Smooth muscle cell (in vitro differentiated cells): ENCODE measurements around the gene CDKN2A. TPM values are rescaled to one million over a fixed set of nuclear protein-coding genes. Genes with fewer than 3 reads are reported as not detected.

Source experiments
- DNase-seq: peaks from one replicate; lab custom pipeline; 2025; ENCODE audit not compliant: unreplicated experiment; lab: John Stamatoyannopoulos, UW
- H2AFZ ChIP-seq: fragments of 200-600 bp; sonication (generic); 2 replicates; pipeline ENCODE4 v1.6.0; 2016; ENCODE audit warnings: antibody characterized with exemption, low read depth, mild to moderate bottlenecking
- H3F3A ChIP-seq: fragments of 200-600 bp; sonication (generic); 2 replicates; pipeline ENCODE4 v1.6.0; 2017; ENCODE audit warnings: antibody characterized with exemption, low read depth
- H3K27ac ChIP-seq: fragments of 200-600 bp; sonication (generic); 2 replicates; pipeline ENCODE4 v1.5.1; 2016; ENCODE audit warnings: low read depth, mild to moderate bottlenecking
- H3K27me3 ChIP-seq: fragments of 200-600 bp; sonication (generic); 2 replicates; pipeline ENCODE4 v1.6.1; 2016; ENCODE audit warnings: low read depth, mild to moderate bottlenecking
- H3K36me3 ChIP-seq: fragments of 200-600 bp; sonication (generic); 2 replicates; pipeline ENCODE4 v1.5.1; 2016; ENCODE audit warnings: low read depth
- H3K4me1 ChIP-seq: fragments of 200-600 bp; sonication (generic); 2 replicates; pipeline ENCODE4 v1.5.1; 2016; ENCODE audit warnings: low read depth
- H3K4me2 ChIP-seq: fragments of 200-600 bp; sonication (generic); 2 replicates; pipeline ENCODE4 v1.6.0; 2016; ENCODE audit warnings: mild to moderate bottlenecking
- H3K4me3 ChIP-seq: fragments of 200-600 bp; sonication (generic); 2 replicates; pipeline ENCODE4 v1.5.1; 2016; ENCODE audit warnings: mild to moderate bottlenecking
- H3K79me2 ChIP-seq: fragments of 200-600 bp; sonication (generic); 2 replicates; pipeline ENCODE4 v1.6.0; 2016; ENCODE audit warnings: low read depth, mild to moderate bottlenecking
- H3K9ac ChIP-seq: fragments of 200-600 bp; sonication (generic); 2 replicates; pipeline ENCODE4 v1.6.0; 2016; ENCODE audit warnings: low read depth
- H3K9me3 ChIP-seq: fragments of 200-600 bp; sonication (generic); replicated peaks from 2 replicates; pipeline ENCODE4 v1.5.1; 2016; ENCODE audit warnings: low read depth
- H4K20me1 ChIP-seq: fragments of 200-600 bp; sonication (generic); 2 replicates; pipeline ENCODE4 v1.6.0; 2016; ENCODE audit warnings: low read depth
- CTCF ChIP-seq: fragments of 200-600 bp; sonication (generic); IDR thresholded peaks from 2 replicates; pipeline ENCODE4 v1.5.1; 2017; ENCODE audit warnings: borderline replicate concordance, mild to moderate bottlenecking, antibody characterized with exemption; ENCODE audit not compliant: insufficient read depth, poor library complexity, severe bottlenecking
- WGBS: methylation state at CpG from one replicate; pipeline ENCODE4 v1.1.7; 2016; ENCODE audit warnings: low lambda C conversion rate; 5-methylcytosine and 5-hydroxymethylcytosine counted together
- polyA plus RNA-seq: library from polyadenylated mRNA; unstranded; fragments of >200 nt; fragmentation: Nextera tagmentation; extraction: Ambion mirVana; gene quantifications from 2 replicates; pipeline ENCODE4 v1.2.1, GENCODE V29; 2016
- total RNA-seq: library from RNA; depleted of rRNA; stranded (reverse); fragments of >200 nt; gene quantifications from 2 replicates; pipeline ENCODE4 v1.2.3, GENCODE V29; 2014

The CDKN2A gene
- total and polyA plus RNA-seq, 2 experiments from 2014 or later, result 69.4 to 77.5 TPM

DNA sequence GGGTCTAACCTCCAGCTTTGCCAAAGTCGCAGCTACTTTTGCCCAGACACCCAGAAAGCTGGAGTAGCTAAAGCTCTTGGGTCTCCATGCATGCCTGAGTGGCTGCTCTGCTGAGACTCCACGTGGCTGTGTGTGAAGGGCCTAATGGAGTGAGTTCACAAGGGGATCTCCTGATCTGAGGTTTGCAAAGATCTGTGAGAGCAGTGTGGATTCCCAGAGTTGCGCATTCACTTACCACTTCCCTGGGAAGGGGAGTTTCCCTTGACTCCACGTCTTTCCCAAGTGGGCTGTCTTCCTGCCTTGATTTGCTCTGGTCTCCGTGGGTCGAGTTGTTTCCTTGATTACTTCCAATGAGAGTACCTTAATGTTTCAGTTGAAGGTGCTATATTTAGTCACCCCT is 32.5 kb upstream of the CDKN2A start:
- H3K9me3 ChIP-seq, result no peaks in the 10 kb centered on the region
- H3F3A ChIP-seq, result no peaks in the 10 kb centered on the region
- peaks cover 14% of the 10 kb centered on the region for H3K4me1 ChIP-seq
- DNase-seq, result no peak
- 80% methylated on average over 6 of the region's 6 CpGs for WGBS
- no peak overlapping the region for H3K4me2 ChIP-seq
- H3K9ac ChIP-seq, result no peak overlapping the region
- H3K27ac ChIP-seq, result no peak overlapping the region
- H3K4me3 ChIP-seq, result no peak overlapping the region
- H3K36me3 ChIP-seq, result no peaks in the 10 kb centered on the region
- H4K20me1 ChIP-seq, result no peaks in the 10 kb centered on the region
- H3K27me3 ChIP-seq, result no peaks in the 10 kb centered on the region
- no peak overlapping the region for H2AFZ ChIP-seq
- no peaks in the 10 kb centered on the region for H3K79me2 ChIP-seq
- no peak for TF ChIP-seq CTCF

DNA sequence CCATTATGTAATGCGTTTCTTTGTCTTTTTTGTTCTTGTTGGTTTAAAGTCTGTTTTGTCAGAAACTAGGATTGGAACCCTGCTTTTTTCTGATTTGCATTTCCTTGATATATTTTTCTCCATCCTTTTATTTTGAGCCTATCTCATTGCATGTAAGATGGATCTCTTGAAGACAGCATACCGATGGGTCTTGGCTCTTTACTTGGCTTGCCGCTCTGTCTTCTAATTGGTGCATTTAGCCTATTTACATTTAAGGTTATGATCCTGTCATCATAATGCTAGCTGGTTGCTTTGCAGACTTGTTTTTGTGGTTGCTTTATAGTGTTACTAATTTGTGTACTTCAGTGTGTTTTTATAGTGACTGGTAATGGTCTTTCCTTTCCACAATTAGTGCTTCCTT is 28.2 kb upstream of the CDKN2A start:
- Histone ChIP-seq H3K4me3 (no peak overlapping the region), H3K9ac (no peak overlapping the region), H4K20me1 (no peaks in the 10 kb centered on the region), H3F3A (no peaks in the 10 kb centered on the region), H3K27me3 (no peaks in the 10 kb centered on the region), H2AFZ (no peak overlapping the region), H3K4me2 (no peak overlapping the region), H3K36me3 (no peaks in the 10 kb centered on the region), H3K4me1 (no peaks in the 10 kb centered on the region), H3K9me3 (no peaks in the 10 kb centered on the region), H3K79me2 (no peaks in the 10 kb centered on the region), H3K27ac (no peak overlapping the region)
- DNase-seq, result no peak
- WGBS, result 95% methylated on average over 3 of the region's 3 CpGs
- no peak for TF ChIP-seq CTCF

GRCh38 chr9:22010866-22011625 is 16.9 kb upstream of the CDKN2A start:
- WGBS, result 25% methylated on average over 13 of the region's 13 CpGs

More at GRCh38 chr9:22010866-22011625, 16.9 kb upstream of the CDKN2A start:
- H3K4me3 ChIP-seq, result no peak overlapping the region
- no peak overlapping the region for H2AFZ ChIP-seq
- H3K9ac ChIP-seq, result no peak overlapping the region
- H3F3A ChIP-seq, result peaks cover 13% of the 10 kb centered on the region
- TF ChIP-seq CTCF, result no peak
- H4K20me1 ChIP-seq, result peaks cover 24% of the 10 kb centered on the region
- H3K4me2 ChIP-seq, result no peak overlapping the region
- DNase-seq, result no peak
- no peaks in the 10 kb centered on the region for H3K27me3 ChIP-seq
- H3K79me2 ChIP-seq, result peaks cover 27% of the 10 kb centered on the region
- peaks cover 8% of the 10 kb centered on the region for H3K4me1 ChIP-seq
- no peak overlapping the region for H3K27ac ChIP-seq
- no peaks in the 10 kb centered on the region for H3K36me3 ChIP-seq
- H3K9me3 ChIP-seq, result no peaks in the 10 kb centered on the region
